Large intestine (tissue), 3 donors: Measurements from ENCODE around the gene AMMECR1. TPM values are rescaled to one million over a fixed set of nuclear protein-coding genes. Genes with fewer than 3 reads are reported as not detected.

Experiments
- DNase-seq, 2 donors: peaks; one replicate each; pipeline versions ENCODE4 v3.0.0 to v3.0.0-alpha.2; 2013
- H3K27ac ChIP-seq: one replicate; pipeline ENCODE4 v1.5.1; 2013; ENCODE audit warnings: low read length
- H3K27me3 ChIP-seq: 2 replicates; pipeline ENCODE4 v1.6.1; 2013; ENCODE audit warnings: low read length; ENCODE audit not compliant: control insufficient read depth, insufficient read depth
- H3K36me3 ChIP-seq: 2 replicates; pipeline ENCODE4 v1.6.1; 2013; ENCODE audit warnings: low read length; ENCODE audit not compliant: control insufficient read depth, insufficient read depth
- H3K4me1 ChIP-seq: one replicate; pipeline ENCODE4 v1.6.1; 2013; ENCODE audit warnings: low read length; ENCODE audit not compliant: control insufficient read depth, insufficient read depth
- H3K4me3 ChIP-seq: one replicate; pipeline ENCODE4 v1.5.1; 2013; ENCODE audit warnings: low read length
- H3K9me3 ChIP-seq: one replicate; pipeline ENCODE4 v1.6.1; 2013; ENCODE audit warnings: mild to moderate bottlenecking, low read depth, low read length, moderate library complexity; ENCODE audit not compliant: control insufficient read depth
- WGBS: methylation state at CpG from one replicate; pipeline ENCODE4 v1.1.5; 2013; ENCODE audit warnings: low lambda C conversion rate; ENCODE audit not compliant: insufficient coverage; 5-methylcytosine and 5-hydroxymethylcytosine counted together
- polyA plus RNA-seq: library from polyadenylated mRNA; unstranded; fragments of 120-200 nt; gene quantifications from one replicate; pipeline ENCODE4 v1.2.1, GENCODE V29; 2013

AMMECR1 gene
- polyA plus RNA-seq, 1 donor = 9.9 TPM

DNA sequence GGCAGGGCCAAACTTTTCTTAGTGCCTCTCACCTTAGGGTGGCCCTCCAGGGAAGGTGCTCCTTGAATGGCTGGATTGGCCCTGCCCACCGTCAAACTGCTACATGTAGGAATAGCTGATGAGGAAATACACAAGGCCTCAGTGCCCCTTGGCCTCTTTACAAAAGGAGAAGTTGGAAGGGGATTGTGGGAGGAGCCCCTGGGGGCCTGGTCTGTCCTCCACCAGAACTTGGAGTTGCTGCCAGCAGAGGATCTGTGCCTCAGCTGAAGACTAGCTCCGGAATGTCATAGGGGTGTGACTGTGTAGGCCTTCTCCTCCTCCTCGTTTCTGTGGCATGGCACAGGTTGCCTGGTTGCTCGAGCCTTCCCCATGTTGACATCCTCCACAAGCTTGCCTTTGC is 142.7 kb downstream of the AMMECR1 start:
- DNase-seq = no peak
- H3K4me1 ChIP-seq = no peaks in the 10 kb centered on the region
- WGBS = no CpG with 5 or more reads among the region's 4 CpGs
- no peaks in the 10 kb centered on the region for H3K9me3 ChIP-seq
- H3K27ac ChIP-seq = no peak overlapping the region
- peaks cover 15% of the 10 kb centered on the region for H3K36me3 ChIP-seq
- H3K4me3 ChIP-seq = no peak overlapping the region
- no peaks in the 10 kb centered on the region for H3K27me3 ChIP-seq

DNA sequence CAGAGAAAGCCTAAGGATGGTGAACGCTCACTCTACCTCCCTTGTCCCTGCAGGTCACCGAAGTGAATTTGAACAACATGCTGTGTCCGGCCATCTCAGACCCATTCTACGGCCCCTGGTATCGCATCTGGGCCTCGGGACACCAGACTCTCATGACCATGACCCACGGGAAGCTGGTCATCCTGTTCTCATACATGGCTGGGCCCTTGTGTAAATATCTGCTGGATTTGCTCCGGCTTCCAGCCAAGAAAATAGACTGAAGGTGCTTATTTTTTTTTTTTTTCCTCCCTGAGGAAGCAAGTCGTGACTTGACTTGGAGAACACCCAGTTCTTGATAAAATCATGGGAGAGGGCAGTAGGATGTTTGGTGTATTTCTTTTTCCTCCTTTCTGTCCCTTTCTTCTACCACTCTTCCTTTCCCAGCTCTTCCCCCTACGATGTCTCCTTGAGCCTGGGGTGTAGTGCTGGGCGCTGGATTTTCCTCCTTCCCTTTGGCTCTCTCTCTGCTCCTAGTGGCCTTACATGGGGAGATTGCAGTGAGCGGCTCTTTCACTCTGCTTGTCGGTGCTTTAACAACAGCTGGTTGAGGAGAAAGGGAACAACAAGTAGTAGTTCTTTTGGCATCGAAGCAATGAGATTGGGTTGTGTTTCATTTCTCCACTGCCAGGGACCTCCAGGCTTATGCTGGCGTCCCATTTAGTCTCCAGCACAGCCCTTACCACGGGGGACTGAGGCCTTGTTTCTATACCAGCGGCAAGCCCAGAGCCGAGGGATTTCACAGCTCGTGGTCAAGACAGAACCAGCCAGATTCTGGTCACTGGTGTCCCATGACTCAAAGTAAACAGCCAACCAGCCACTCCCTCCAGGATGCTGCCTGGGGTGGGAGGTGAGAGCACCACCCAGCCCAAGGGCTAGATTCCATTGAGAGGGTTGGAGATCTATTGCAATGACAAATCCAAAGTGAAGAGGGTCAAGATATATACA is 144.4 kb downstream of the AMMECR1 start:
- WGBS = no CpG with 5 or more reads among the region's 19 CpGs
- Histone ChIP-seq H3K27ac (no peak overlapping the region), H3K36me3 (peaks cover 13% of the 10 kb centered on the region), H3K4me3 (no peak overlapping the region), H3K27me3 (no peaks in the 10 kb centered on the region), H3K9me3 (no peaks in the 10 kb centered on the region), H3K4me1 (no peaks in the 10 kb centered on the region)
- DNase-seq = no peak

DNA sequence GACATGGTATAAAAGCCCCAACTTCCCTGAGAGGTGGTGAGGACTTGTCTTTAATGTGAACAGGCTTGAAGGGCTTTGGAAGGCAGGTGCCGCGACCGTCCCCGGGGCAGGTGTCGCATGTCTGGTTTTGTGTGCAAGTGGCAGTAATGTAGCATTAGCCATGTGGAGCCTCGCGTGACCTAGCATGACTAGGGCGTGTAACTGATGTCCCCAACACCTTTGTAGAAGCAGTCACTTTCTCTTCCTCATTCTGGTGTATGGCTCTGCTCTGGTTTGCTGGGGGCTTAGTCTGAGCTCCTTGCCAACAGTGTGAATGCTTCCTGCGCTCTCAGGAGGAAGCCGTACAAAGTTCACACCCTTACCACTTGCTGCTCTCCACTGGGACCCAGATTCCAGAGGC is 145.7 kb downstream of the AMMECR1 start:
- H3K9me3 ChIP-seq = no peaks in the 10 kb centered on the region
- H3K27ac ChIP-seq = no peak overlapping the region
- DNase-seq = no peak
- H3K36me3 ChIP-seq = peaks cover 13% of the 10 kb centered on the region
- no peak overlapping the region for H3K4me3 ChIP-seq
- no CpG with 5 or more reads among the region's 10 CpGs for WGBS
- H3K27me3 ChIP-seq = no peaks in the 10 kb centered on the region
- no peaks in the 10 kb centered on the region for H3K4me1 ChIP-seq

DNA sequence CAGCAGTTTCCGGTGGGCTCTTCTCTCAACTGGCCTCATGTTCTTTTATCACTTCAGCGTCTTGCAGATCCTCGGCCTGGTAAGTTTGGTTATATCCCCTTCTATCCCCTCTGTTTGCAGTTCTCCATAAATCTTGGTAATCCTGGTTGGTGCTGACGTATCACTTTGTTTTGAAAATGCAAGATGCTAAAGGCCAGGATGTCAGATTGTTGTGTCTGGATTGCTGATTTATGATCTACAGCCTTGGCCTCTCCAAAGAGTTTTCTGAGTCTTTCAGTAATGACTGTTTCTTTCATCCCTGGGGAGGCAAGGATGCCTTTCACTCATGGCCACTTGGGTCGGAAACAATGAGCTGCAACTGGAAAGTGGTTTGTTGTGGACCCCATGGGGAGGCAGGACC is 146.4 kb downstream of the AMMECR1 start:
- WGBS = no CpG with 5 or more reads among the region's 5 CpGs

DNA sequence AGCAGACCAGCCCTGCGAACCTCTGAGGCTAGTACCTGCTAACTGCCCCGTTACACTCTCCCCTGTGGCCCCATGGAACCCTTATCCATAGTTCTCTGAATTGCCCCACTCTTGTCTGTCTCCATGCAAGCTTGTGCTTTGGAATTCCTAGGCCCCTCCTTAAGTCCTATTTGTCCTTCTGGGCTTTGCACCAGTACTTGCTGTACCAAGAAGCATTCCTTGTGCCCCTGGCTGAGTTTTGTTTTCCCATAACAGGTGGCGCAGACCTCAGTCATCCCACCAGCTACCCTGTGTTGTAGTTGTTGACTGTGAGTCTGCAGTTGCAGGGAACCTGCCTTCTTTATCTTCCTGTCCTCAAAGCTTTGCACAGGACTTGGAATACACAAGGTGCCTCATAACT is 147.9 kb downstream of the AMMECR1 start:
- Histone ChIP-seq H3K4me3 (no peak overlapping the region), H3K27ac (no peak overlapping the region), H3K9me3 (no peaks in the 10 kb centered on the region), H3K27me3 (no peaks in the 10 kb centered on the region), H3K36me3 (peaks cover 10% of the 10 kb centered on the region), H3K4me1 (no peaks in the 10 kb centered on the region)
- no peak for DNase-seq
- no CpG with 5 or more reads among the region's 3 CpGs for WGBS

More for the DNA sequence above, 146.4 kb downstream of the AMMECR1 start:
- no peaks in the 10 kb centered on the region for H3K9me3 ChIP-seq
- H3K4me3 ChIP-seq = no peak overlapping the region
- H3K4me1 ChIP-seq = no peaks in the 10 kb centered on the region
- DNase-seq = no peak
- peaks cover 13% of the 10 kb centered on the region for H3K36me3 ChIP-seq
- H3K27ac ChIP-seq = no peak overlapping the region
- no peaks in the 10 kb centered on the region for H3K27me3 ChIP-seq

DNA sequence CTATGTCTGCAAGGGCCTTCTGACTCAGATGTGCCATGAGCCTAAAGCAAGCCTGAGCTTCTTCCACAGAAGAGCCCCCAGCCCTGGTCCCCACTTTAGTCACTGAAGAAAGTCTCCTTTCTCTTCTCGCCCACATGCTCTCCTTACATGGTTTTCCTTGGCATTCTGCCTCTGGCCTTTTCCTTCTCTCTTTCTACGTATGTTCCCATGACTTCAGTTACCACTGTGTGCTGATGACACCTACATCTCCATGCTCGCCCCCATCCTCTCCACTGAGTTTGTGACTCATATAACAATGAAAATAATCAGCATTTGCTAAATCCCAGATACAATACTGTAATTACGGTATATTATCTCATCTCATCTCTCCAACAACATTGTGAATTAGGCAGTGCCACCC is 149.3 kb downstream of the AMMECR1 start:
- H3K4me3 ChIP-seq = no peak overlapping the region
- no CpG with 5 or more reads among the region's 4 CpGs for WGBS
- H3K27ac ChIP-seq = no peak overlapping the region
- no peaks in the 10 kb centered on the region for H3K9me3 ChIP-seq
- H3K27me3 ChIP-seq = no peaks in the 10 kb centered on the region
- no peak for DNase-seq
- H3K36me3 ChIP-seq = peaks cover 5% of the 10 kb centered on the region
- H3K4me1 ChIP-seq = no peaks in the 10 kb centered on the region

DNA sequence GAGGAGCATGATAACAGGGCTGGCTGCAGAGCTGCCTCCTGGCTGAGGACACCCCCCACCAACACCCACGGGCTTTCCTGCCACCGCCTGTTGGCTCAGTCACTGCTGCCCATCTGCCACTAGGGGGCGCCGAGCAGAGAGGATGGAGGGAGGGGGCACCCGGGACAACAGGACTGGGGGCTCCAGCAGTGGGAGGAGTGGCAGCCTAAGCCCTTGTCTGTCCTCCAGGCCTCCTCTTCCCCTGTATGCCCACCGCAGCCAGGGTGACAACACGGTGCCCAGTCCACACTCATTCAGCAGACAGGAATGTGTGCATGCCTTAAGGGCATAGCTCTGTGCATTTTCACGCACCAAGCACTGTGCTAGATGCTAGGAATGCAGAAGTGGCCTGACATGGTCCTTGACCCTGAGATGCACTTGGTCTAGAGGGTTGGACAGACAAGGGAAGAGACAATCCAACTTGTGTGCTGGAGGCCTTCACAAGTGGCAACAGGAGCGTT is 149.9 kb downstream of the AMMECR1 start:
- WGBS = no CpG with 5 or more reads among the region's 9 CpGs
- DNase-seq = no peak
- H3K27ac ChIP-seq = no peak overlapping the region

DNA sequence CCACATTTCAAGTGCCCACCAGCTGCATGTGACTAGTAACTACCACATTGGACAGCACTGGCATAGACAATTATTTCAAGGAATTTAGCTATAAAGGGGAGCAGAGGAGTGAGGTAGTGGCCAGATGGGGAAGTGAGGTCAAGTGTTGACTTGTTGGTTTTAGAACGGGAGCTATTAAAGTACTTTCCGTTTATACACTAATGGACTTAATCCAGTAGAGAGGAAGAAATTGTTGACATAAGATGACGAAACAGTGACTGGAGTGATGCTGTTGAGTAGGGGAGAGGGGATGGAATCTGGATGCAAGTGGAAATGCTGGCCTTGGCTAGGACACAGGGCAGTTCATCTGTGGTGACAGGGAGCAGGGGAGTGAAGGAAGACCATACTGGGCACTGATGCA is 154.4 kb downstream of the AMMECR1 start:
- Histone ChIP-seq H3K4me3 (no peak overlapping the region), H3K4me1 (no peaks in the 10 kb centered on the region), H3K36me3 (no peaks in the 10 kb centered on the region), H3K9me3 (no peaks in the 10 kb centered on the region), H3K27me3 (no peaks in the 10 kb centered on the region), H3K27ac (no peak overlapping the region)
- 83% methylated on average over 1 of the region's 3 CpGs for WGBS
- no peak for DNase-seq

More for the DNA sequence above, 149.9 kb downstream of the AMMECR1 start:
- H3K27me3 ChIP-seq = no peaks in the 10 kb centered on the region
- H3K36me3 ChIP-seq = peaks cover 5% of the 10 kb centered on the region
- no peaks in the 10 kb centered on the region for H3K4me1 ChIP-seq
- no peaks in the 10 kb centered on the region for H3K9me3 ChIP-seq
- no peak overlapping the region for H3K4me3 ChIP-seq

DNA sequence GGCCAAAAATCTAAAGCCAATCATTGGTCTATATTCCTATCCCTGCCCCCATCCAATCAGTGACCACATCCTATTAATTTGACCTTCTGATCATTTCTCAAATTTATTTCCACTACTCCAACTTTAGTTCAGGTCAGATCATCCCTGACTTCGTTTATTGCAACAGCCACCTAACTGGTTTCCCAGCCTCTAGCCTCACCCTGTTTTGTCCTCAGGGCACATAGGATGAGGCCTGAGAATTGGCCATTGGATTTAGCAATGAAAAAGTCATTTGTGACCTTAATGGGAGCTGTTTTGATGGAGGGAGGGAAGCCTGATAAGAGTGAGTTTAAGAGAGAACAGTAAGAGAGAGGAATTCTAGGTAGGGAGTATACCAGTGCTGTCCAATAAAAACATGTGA is 155.0 kb downstream of the AMMECR1 start:
- H3K27me3 ChIP-seq = no peaks in the 10 kb centered on the region
- WGBS = no CpG with 5 or more reads among the region's 1 CpG
- H3K9me3 ChIP-seq = no peaks in the 10 kb centered on the region
- H3K4me1 ChIP-seq = no peaks in the 10 kb centered on the region
- no peaks in the 10 kb centered on the region for H3K36me3 ChIP-seq
- no peak for DNase-seq
- no peak overlapping the region for H3K27ac ChIP-seq
- no peak overlapping the region for H3K4me3 ChIP-seq

DNA sequence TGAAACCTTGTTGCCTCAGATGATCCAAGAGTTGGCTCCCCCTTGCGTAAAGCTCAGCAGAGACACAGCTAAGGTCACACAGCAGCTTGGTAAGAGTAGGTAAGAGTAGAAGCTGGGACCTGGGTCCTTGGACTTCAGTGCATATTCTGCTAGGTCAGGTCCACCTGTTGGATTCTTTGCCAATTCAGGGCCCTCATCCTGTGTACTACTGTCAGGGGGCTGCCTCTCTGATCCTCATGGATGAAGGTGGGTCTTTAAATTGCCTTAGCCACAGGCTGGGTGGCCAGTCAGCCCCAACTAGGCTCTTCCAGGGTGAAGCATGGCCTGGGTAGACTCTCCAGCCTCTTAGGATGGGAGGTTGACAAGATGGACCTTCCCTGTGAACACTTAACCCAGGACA is 155.8 kb downstream of the AMMECR1 start:
- Histone ChIP-seq H3K9me3 (no peaks in the 10 kb centered on the region), H3K27me3 (no peaks in the 10 kb centered on the region), H3K36me3 (no peaks in the 10 kb centered on the region), H3K4me1 (no peaks in the 10 kb centered on the region), H3K4me3 (no peak overlapping the region), H3K27ac (no peak overlapping the region)
- no peak for DNase-seq
- no CpG with 5 or more reads among the region's 1 CpG for WGBS

DNA sequence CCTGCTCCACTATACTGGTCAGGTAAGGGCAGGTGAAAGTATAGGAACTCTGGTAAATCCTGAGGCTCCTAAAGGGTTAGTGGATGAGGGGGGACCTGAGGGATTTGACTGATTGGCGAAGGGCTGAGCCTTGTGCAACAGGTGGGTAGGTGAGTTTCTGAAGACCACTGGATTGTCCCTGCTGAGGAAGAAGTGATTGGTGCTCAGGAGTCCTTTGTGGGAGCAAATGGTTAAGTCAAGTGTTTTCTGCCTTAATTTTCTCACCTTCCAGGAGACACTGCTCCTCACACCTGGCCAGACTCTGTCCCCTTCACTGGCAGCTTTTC is 156.6 kb downstream of the AMMECR1 start:
- no peak for DNase-seq
- WGBS = no CpG with 5 or more reads among the region's 1 CpG
- H3K27ac ChIP-seq = no peak overlapping the region

More for the DNA sequence above, 156.6 kb downstream of the AMMECR1 start:
- H3K36me3 ChIP-seq = peaks cover 4% of the 10 kb centered on the region
- no peaks in the 10 kb centered on the region for H3K4me1 ChIP-seq
- H3K27me3 ChIP-seq = no peaks in the 10 kb centered on the region
- no peaks in the 10 kb centered on the region for H3K9me3 ChIP-seq
- H3K4me3 ChIP-seq = no peak overlapping the region
